Peyer's patch (tissue), 4 donors: Measurements from ENCODE around the gene SLC6A9.

Source experiments
- CTCF ChIP-seq, 6 experiments: fragments of 450-650 bp in 4 of 6; fragments of 200-600 bp in 2 of 6; sonication (generic) in 1 of 6; IDR thresholded peaks; one replicate each; pipeline ENCODE4 v1.5.1; 2017 to 2019; ENCODE audit warnings: antibody characterized with exemption in 6 of 6, mild to moderate bottlenecking in 3 of 6, moderate library complexity in 1 of 6
- POLR2A ChIP-seq, 2 donors: fragments of 450-650 bp; IDR thresholded peaks; one replicate each; pipeline ENCODE4 v1.5.1; 2017; ENCODE audit warnings: antibody characterized with exemption in 2 of 2, mild to moderate bottlenecking in 2 of 2, moderate library complexity in 2 of 2

GRCh38 chr1:43970911-43971310, 60.4 kb downstream of the SLC6A9 start:
- TF ChIP-seq CTCF (IDR thresholded peaks at IDR 0.05) (no peak), POLR2A (IDR thresholded peaks at IDR 0.05) (no peak)
